Thyroid gland (tissue), 4 donors: ENCODE data around the gene YPEL2. TPM values are rescaled to one million over a fixed set of nuclear protein-coding genes. Genes with fewer than 3 reads are reported as not detected.

Experiments
- DNase-seq, 2 donors: peaks; one replicate each; pipeline ENCODE4 v3.0.0-alpha.2; 2019
- H3K27ac ChIP-seq, 3 donors: fragments of 200-600 bp; sonication (generic); 1 replicate in 2 of 3; 2 replicates in 1 of 3; pipeline ENCODE4 v1.5.1; 2016 to 2019; ENCODE audit warnings: mild to moderate bottlenecking in 1 of 3, moderate library complexity in 1 of 3
- H3K27me3 ChIP-seq: fragments of 200-600 bp; sonication (generic); one replicate; pipeline ENCODE4 v1.5.1; 2019
- H3K36me3 ChIP-seq, 2 donors: fragments of 200-600 bp; sonication (generic); one replicate each; pipeline ENCODE4 v1.5.1; 2016 to 2019
- H3K4me1 ChIP-seq, 2 donors: fragments of 200-600 bp; sonication (generic); one replicate each; pipeline ENCODE4 v1.5.1; 2017 to 2019
- H3K4me3 ChIP-seq, 3 donors: fragments of 200-600 bp; sonication (generic); replicated peaks in 1 of 3; 1 replicate in 2 of 3; 2 replicates in 1 of 3; pipeline ENCODE4 v1.5.1; 2016; ENCODE audit warnings: mild to moderate bottlenecking in 1 of 3
- H3K9me3 ChIP-seq: fragments of 200-600 bp; sonication (generic); one replicate; pipeline ENCODE4 v1.5.1; 2017
- CTCF ChIP-seq, 6 experiments: fragments of 200-600 bp in 3 of 6; fragments of 450-650 bp in 3 of 6; sonication (generic) in 3 of 6; IDR thresholded peaks; one replicate each; pipeline ENCODE4 v1.5.1; 2016 to 2019; ENCODE audit warnings: antibody characterized with exemption in 6 of 6, mild to moderate bottlenecking in 2 of 6, inconsistent platforms in 1 of 6, moderate library complexity in 1 of 6
- POLR2A ChIP-seq, 2 donors: fragments of 450-650 bp; IDR thresholded peaks; one replicate each; pipeline ENCODE4 v1.6.1; 2017; ENCODE audit warnings: antibody characterized with exemption in 2 of 2, mild to moderate bottlenecking in 2 of 2, moderate library complexity in 1 of 2
- WGBS, 2 donors: methylation state at CpG; one replicate each; pipeline ENCODE4 v1.1.5; 2017; 5-methylcytosine and 5-hydroxymethylcytosine counted together
- intact Hi-C: fragments of 100-400 bp; cut with DNase I; formaldehyde crosslinking; loops from one replicate; pipeline ENCODE4 v1.15.1; 2023
- total RNA-seq, 4 donors: library from RNA; depleted of rRNA; stranded (reverse); fragments of >200 nt; gene quantifications; one replicate each; pipeline ENCODE4 v1.2.3, GENCODE V29; 2016

Gene YPEL2
- total RNA-seq, 4 donors from 2014 or later = 29.5 to 67.2 (median 39.9) TPM

GRCh38 chr17:59356543-59357218 is 25.2 kb downstream of the YPEL2 start:
- DNase-seq = no peak
- H3K36me3 ChIP-seq = no peaks in the 10 kb centered on the region
- peak overlapping the region; percentile 60 to 86 (median 61) for H3K27ac ChIP-seq
- no peak for TF ChIP-seq CTCF (IDR thresholded peaks at IDR 0.05)
- TF ChIP-seq POLR2A (IDR thresholded peaks at IDR 0.05) = no peak
- 74 to 82% methylated on average over 2 of the region's 2 CpGs for WGBS, 2 donors
- no peaks in the 10 kb centered on the region for H3K9me3 ChIP-seq
- intact Hi-C loops = no loop called here
- no peak overlapping the region for H3K4me3 ChIP-seq
- peaks cover 85 to 96% of the 10 kb centered on the region in 2 donors for H3K4me1 ChIP-seq
- no peaks in the 10 kb centered on the region for H3K27me3 ChIP-seq

GRCh38 chr17:59357219-59357697 is 25.8 kb downstream of the YPEL2 start:
- Histone ChIP-seq H3K4me1 (peaks cover 85 to 96% of the 10 kb centered on the region in 2 donors), H3K36me3 (no peaks in the 10 kb centered on the region), H3K27ac (peak overlapping the region; percentile 53 to 86 (median 61)), H3K9me3 (no peaks in the 10 kb centered on the region), H3K27me3 (no peaks in the 10 kb centered on the region), H3K4me3 (no peak overlapping the region)
- intact Hi-C loops = no loop called here
- DNase-seq = no peak
- TF ChIP-seq CTCF (IDR thresholded peaks at IDR 0.05) (no peak), POLR2A (IDR thresholded peaks at IDR 0.05) (no peak)

GRCh38 chr17:59357929-59358328 is 26.5 kb downstream of the YPEL2 start:
- no peak for DNase-seq
- no peaks in the 10 kb centered on the region for H3K27me3 ChIP-seq
- 93 to 100% methylated on average over 1 of the region's 1 CpG for WGBS, 2 donors
- intact Hi-C loops = no loop called here
- H3K4me1 ChIP-seq = peaks cover 86 to 97% of the 10 kb centered on the region in 2 donors
- no peaks in the 10 kb centered on the region for H3K36me3 ChIP-seq
- no peaks in the 10 kb centered on the region for H3K9me3 ChIP-seq
- H3K27ac ChIP-seq = peak overlapping the region; percentile 53 to 86 (median 61)
- TF ChIP-seq CTCF (IDR thresholded peaks at IDR 0.05) = no peak
- TF ChIP-seq POLR2A (IDR thresholded peaks at IDR 0.05) = no peak
- H3K4me3 ChIP-seq = no peak overlapping the region

- WGBS, 2 donors = 61 to 62% methylated on average over 3 of the region's 3 CpGs
- intact Hi-C loops = no loop called here
- peak overlapping the region; percentile 80 to 82 (median 81) for H3K27ac ChIP-seq
- H3K27me3 ChIP-seq = no peaks in the 10 kb centered on the region
- H3K9me3 ChIP-seq = no peaks in the 10 kb centered on the region
- no peak for DNase-seq
- H3K36me3 ChIP-seq = no peaks in the 10 kb centered on the region
- H3K4me3 ChIP-seq = no peak overlapping the region
- peaks cover 86 to 94% of the 10 kb centered on the region in 2 donors for H3K4me1 ChIP-seq
- no peak for TF ChIP-seq CTCF (IDR thresholded peaks at IDR 0.05)
- TF ChIP-seq POLR2A (IDR thresholded peaks at IDR 0.05) = no peak
Measured at GRCh38 chr17:59361386-59361785, 29.9 kb downstream of the YPEL2 start.
